ENCODE results near the gene DGKZ.

DGKZ gene

GRCh38 chr11:46404476-46405017, 57.3 kb downstream of the DGKZ start:
- TF ChIP-seq ZNF274 (IDR thresholded peaks at IDR 0.05; ENCODE audit: low read depth, low read length) (no peak), YY1 (IDR thresholded peaks at IDR 0.05; ENCODE audit: insufficient read depth, insufficient read length) (no peak), SUZ12 (IDR thresholded peaks at IDR 0.05; ENCODE audit: extremely low read depth, insufficient read depth, insufficient read length) (no peak)
- peaks cover 15% of the 10 kb centered on the region for H3K4me1 ChIP-seq (ENCODE audit: insufficient read depth, insufficient read length)
- H3K27me3 ChIP-seq (ENCODE audit: insufficient read depth, insufficient read length) = no peaks in the 10 kb centered on the region
- peaks cover 79% of the 10 kb centered on the region for H3K36me3 ChIP-seq (ENCODE audit: insufficient read depth, insufficient read length, low read length)
- H3K4me3 ChIP-seq (ENCODE audit: insufficient read length, low read depth) = no peak overlapping the region
- no peaks in the 10 kb centered on the region for H3K9me3 ChIP-seq (ENCODE audit: insufficient read depth, low read length)
- no peak overlapping the region for H3K9ac ChIP-seq (ENCODE audit: insufficient read length, low read depth)
- DNase-seq (ENCODE audit: low read depth, low spot score) = no peak

GRCh38 chr11:46407635-46408034, 60.4 kb downstream of the DGKZ start:
- Histone ChIP-seq H3K36me3 (ENCODE audit: insufficient read depth, insufficient read length, low read length) (peaks cover 65% of the 10 kb centered on the region), H3K4me1 (ENCODE audit: insufficient read depth, insufficient read length) (peaks cover 27% of the 10 kb centered on the region), H3K9ac (ENCODE audit: insufficient read length, low read depth) (peak overlapping the region; percentile 39), H3K9me3 (ENCODE audit: insufficient read depth, low read length) (no peaks in the 10 kb centered on the region), H3K27me3 (ENCODE audit: insufficient read depth, insufficient read length) (no peaks in the 10 kb centered on the region), H3K4me3 (ENCODE audit: insufficient read length, low read depth) (no peak overlapping the region)
- TF ChIP-seq YY1 (IDR thresholded peaks at IDR 0.05; ENCODE audit: insufficient read depth, insufficient read length) = no peak
- TF ChIP-seq ZNF274 (IDR thresholded peaks at IDR 0.05; ENCODE audit: low read depth, low read length) = no peak
- TF ChIP-seq SUZ12 (IDR thresholded peaks at IDR 0.05; ENCODE audit: extremely low read depth, insufficient read depth, insufficient read length) = no peak
- DNase-seq (ENCODE audit: low read depth, low spot score) = no peak

GRCh38 chr11:46408407-46408986, 61.2 kb downstream of the DGKZ start:
- no peak for DNase-seq (ENCODE audit: low read depth, low spot score)
- TF ChIP-seq SUZ12 (IDR thresholded peaks at IDR 0.05; ENCODE audit: extremely low read depth, insufficient read depth, insufficient read length) (no peak), ZNF274 (IDR thresholded peaks at IDR 0.05; ENCODE audit: low read depth, low read length) (no peak), YY1 (IDR thresholded peaks at IDR 0.05; ENCODE audit: insufficient read depth, insufficient read length) (no peak)
- no peaks in the 10 kb centered on the region for H3K9me3 ChIP-seq (ENCODE audit: insufficient read depth, low read length)
- no peak overlapping the region for H3K4me3 ChIP-seq (ENCODE audit: insufficient read length, low read depth)
- H3K36me3 ChIP-seq (ENCODE audit: insufficient read depth, insufficient read length, low read length) = peaks cover 62% of the 10 kb centered on the region
- peaks cover 27% of the 10 kb centered on the region for H3K4me1 ChIP-seq (ENCODE audit: insufficient read depth, insufficient read length)
- H3K9ac ChIP-seq (ENCODE audit: insufficient read length, low read depth) = peak overlapping the region; percentile 21
- no peaks in the 10 kb centered on the region for H3K27me3 ChIP-seq (ENCODE audit: insufficient read depth, insufficient read length)

GRCh38 chr11:46410021-46410420, 62.8 kb downstream of the DGKZ start:
- Histone ChIP-seq H3K27me3 (ENCODE audit: insufficient read depth, insufficient read length) (no peaks in the 10 kb centered on the region), H3K4me1 (ENCODE audit: insufficient read depth, insufficient read length) (peaks cover 27% of the 10 kb centered on the region), H3K4me3 (ENCODE audit: insufficient read length, low read depth) (no peak overlapping the region), H3K9me3 (ENCODE audit: insufficient read depth, low read length) (no peaks in the 10 kb centered on the region), H3K9ac (ENCODE audit: insufficient read length, low read depth) (peak overlapping the region; percentile 4), H3K36me3 (ENCODE audit: insufficient read depth, insufficient read length, low read length) (peaks cover 64% of the 10 kb centered on the region)
- TF ChIP-seq YY1 (IDR thresholded peaks at IDR 0.05; ENCODE audit: insufficient read depth, insufficient read length) (no peak), SUZ12 (IDR thresholded peaks at IDR 0.05; ENCODE audit: extremely low read depth, insufficient read depth, insufficient read length) (no peak), ZNF274 (IDR thresholded peaks at IDR 0.05; ENCODE audit: low read depth, low read length) (no peak)
- no peak for DNase-seq (ENCODE audit: low read depth, low spot score)

- TF ChIP-seq YY1 (IDR thresholded peaks at IDR 0.05; ENCODE audit: insufficient read depth, insufficient read length) (no peak), SUZ12 (IDR thresholded peaks at IDR 0.05; ENCODE audit: extremely low read depth, insufficient read depth, insufficient read length) (no peak), ZNF274 (IDR thresholded peaks at IDR 0.05; ENCODE audit: low read depth, low read length) (no peak)
- peaks cover 60% of the 10 kb centered on the region for H3K36me3 ChIP-seq (ENCODE audit: insufficient read depth, insufficient read length, low read length)
- DNase-seq (ENCODE audit: low read depth, low spot score) = no peak
Measured at GRCh38 chr11:46413760-46414465, 66.7 kb downstream of the DGKZ start.

GRCh38 chr11:46414466-46414796, 67.2 kb downstream of the DGKZ start:
- Histone ChIP-seq H3K27me3 (ENCODE audit: insufficient read depth, insufficient read length) (no peaks in the 10 kb centered on the region), H3K4me1 (ENCODE audit: insufficient read depth, insufficient read length) (peaks cover 13% of the 10 kb centered on the region), H3K4me3 (ENCODE audit: insufficient read length, low read depth) (no peak overlapping the region), H3K36me3 (ENCODE audit: insufficient read depth, insufficient read length, low read length) (peaks cover 56% of the 10 kb centered on the region), H3K9me3 (ENCODE audit: insufficient read depth, low read length) (no peaks in the 10 kb centered on the region), H3K9ac (ENCODE audit: insufficient read length, low read depth) (no peak overlapping the region)
- no peak for TF ChIP-seq ZNF274 (IDR thresholded peaks at IDR 0.05; ENCODE audit: low read depth, low read length)
- TF ChIP-seq SUZ12 (IDR thresholded peaks at IDR 0.05; ENCODE audit: extremely low read depth, insufficient read depth, insufficient read length) = no peak
- no peak for TF ChIP-seq YY1 (IDR thresholded peaks at IDR 0.05; ENCODE audit: insufficient read depth, insufficient read length)
- no peak for DNase-seq (ENCODE audit: low read depth, low spot score)

More at GRCh38 chr11:46413760-46414465, 66.7 kb downstream of the DGKZ start:
- H3K9me3 ChIP-seq (ENCODE audit: insufficient read depth, low read length) = no peaks in the 10 kb centered on the region
- no peak overlapping the region for H3K4me3 ChIP-seq (ENCODE audit: insufficient read length, low read depth)
- peaks cover 14% of the 10 kb centered on the region for H3K4me1 ChIP-seq (ENCODE audit: insufficient read depth, insufficient read length)
- no peak overlapping the region for H3K9ac ChIP-seq (ENCODE audit: insufficient read length, low read depth)
- H3K27me3 ChIP-seq (ENCODE audit: insufficient read depth, insufficient read length) = no peaks in the 10 kb centered on the region

- peaks cover 10% of the 10 kb centered on the region for H3K4me1 ChIP-seq (ENCODE audit: insufficient read depth, insufficient read length)
- no peaks in the 10 kb centered on the region for H3K9me3 ChIP-seq (ENCODE audit: insufficient read depth, low read length)
- TF ChIP-seq SUZ12 (IDR thresholded peaks at IDR 0.05; ENCODE audit: extremely low read depth, insufficient read depth, insufficient read length) = no peak
- TF ChIP-seq YY1 (IDR thresholded peaks at IDR 0.05; ENCODE audit: insufficient read depth, insufficient read length) = no peak
- TF ChIP-seq ZNF274 (IDR thresholded peaks at IDR 0.05; ENCODE audit: low read depth, low read length) = no peak
- no peak overlapping the region for H3K9ac ChIP-seq (ENCODE audit: insufficient read length, low read depth)
- H3K4me3 ChIP-seq (ENCODE audit: insufficient read length, low read depth) = no peak overlapping the region
- peaks cover 52% of the 10 kb centered on the region for H3K36me3 ChIP-seq (ENCODE audit: insufficient read depth, insufficient read length, low read length)
- no peaks in the 10 kb centered on the region for H3K27me3 ChIP-seq (ENCODE audit: insufficient read depth, insufficient read length)
- DNase-seq (ENCODE audit: low read depth, low spot score) = no peak
Measured at GRCh38 chr11:46414879-46415278, 67.6 kb downstream of the DGKZ start.

Measured in NT2/D1 (cell line).